ENCODE data around the gene PAWR. TPM values are rescaled to one million over a fixed set of nuclear protein-coding genes. Genes with fewer than 3 reads are reported as not detected.

Gene PAWR
- total RNA-seq, 1 experiment from 2014 or later: 204 TPM

DNA sequence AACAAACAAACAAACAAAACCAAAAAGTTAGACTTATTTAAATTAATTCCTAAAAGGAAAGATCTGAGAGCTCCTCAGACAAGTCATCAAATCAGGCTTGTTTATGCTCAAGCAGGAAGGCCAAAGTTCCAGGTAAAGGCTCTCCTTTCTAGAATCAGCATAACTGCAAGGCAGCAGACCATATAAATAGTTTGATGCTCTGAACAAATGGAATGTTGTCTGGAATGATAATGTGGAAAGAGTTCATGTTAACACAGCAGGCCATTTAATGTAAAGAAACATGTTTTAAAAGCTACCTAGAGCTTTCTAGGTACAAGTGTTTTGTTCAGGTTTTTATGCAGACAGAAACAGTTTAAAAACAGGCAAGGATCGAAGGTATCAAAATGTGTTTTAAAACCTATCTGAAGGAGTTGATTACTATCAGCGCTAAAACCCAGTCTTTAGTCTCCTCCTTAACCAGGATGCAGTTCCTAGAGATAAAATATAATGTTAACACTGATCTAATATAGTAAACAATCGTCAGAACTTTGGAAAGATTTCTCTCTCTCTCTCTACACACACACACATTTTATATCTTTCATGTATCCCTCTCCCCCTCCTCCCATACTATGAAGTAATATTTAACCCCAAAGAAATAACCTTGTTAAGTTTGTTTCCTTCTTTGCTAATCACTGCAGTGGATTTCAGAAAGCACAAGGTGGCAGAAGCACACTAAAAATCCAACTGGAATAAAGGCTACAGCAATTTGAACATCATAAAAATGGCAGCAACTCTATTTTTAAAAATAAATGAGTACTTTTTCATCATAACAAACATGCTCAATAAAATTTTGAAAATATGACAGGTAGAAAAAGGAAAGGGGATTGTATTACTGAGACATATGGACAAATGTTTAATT, 135.5 kb downstream of the PAWR start:
- Mint-ChIP-seq H3K4me3 (ENCODE audit: low read depth, unreplicated experiment) (no peak overlapping the region), H3K36me3 (ENCODE audit: insufficient read depth, unreplicated experiment) (peaks cover 52% of the 10 kb centered on the region), H3K27me3 (ENCODE audit: unreplicated experiment) (no peaks in the 10 kb centered on the region), H3K4me1 (ENCODE audit: low read depth, unreplicated experiment) (peaks cover 61% of the 10 kb centered on the region), H3K27ac (ENCODE audit: unreplicated experiment) (peak overlapping the region; percentile 59), H3K9me3 (ENCODE audit: low read depth, unreplicated experiment) (peaks cover 9% of the 10 kb centered on the region)
- TF ChIP-seq, protein P1, sequence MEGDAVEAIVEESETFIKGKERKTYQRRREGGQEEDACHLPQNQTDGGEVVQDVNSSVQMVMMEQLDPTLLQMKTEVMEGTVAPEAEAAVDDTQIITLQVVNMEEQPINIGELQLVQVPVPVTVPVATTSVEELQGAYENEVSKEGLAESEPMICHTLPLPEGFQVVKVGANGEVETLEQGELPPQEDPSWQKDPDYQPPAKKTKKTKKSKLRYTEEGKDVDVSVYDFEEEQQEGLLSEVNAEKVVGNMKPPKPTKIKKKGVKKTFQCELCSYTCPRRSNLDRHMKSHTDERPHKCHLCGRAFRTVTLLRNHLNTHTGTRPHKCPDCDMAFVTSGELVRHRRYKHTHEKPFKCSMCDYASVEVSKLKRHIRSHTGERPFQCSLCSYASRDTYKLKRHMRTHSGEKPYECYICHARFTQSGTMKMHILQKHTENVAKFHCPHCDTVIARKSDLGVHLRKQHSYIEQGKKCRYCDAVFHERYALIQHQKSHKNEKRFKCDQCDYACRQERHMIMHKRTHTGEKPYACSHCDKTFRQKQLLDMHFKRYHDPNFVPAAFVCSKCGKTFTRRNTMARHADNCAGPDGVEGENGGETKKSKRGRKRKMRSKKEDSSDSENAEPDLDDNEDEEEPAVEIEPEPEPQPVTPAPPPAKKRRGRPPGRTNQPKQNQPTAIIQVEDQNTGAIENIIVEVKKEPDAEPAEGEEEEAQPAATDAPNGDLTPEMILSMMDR (IDR thresholded peaks at IDR 0.05; ENCODE audit: unreplicated experiment): peak; percentile 61
- intact Hi-C loops (cut with micrococcal nuclease; ENCODE audit: unreplicated experiment): loop anchor here (1.0 to 10.0 kb wide), 4 partner anchors 138 to 720 kb away; no protein-coding TSS in a partner anchor
- CTCF ChIA-PET: interaction anchor here (0.9 kb wide), 1 partner anchor 539 kb away, joined by 3 read pairs; no protein-coding TSS in a partner anchor
- peak; percentile 44 for DNase-seq
- no TSS peak for BruUV-seq (replicated peaks)

DNA sequence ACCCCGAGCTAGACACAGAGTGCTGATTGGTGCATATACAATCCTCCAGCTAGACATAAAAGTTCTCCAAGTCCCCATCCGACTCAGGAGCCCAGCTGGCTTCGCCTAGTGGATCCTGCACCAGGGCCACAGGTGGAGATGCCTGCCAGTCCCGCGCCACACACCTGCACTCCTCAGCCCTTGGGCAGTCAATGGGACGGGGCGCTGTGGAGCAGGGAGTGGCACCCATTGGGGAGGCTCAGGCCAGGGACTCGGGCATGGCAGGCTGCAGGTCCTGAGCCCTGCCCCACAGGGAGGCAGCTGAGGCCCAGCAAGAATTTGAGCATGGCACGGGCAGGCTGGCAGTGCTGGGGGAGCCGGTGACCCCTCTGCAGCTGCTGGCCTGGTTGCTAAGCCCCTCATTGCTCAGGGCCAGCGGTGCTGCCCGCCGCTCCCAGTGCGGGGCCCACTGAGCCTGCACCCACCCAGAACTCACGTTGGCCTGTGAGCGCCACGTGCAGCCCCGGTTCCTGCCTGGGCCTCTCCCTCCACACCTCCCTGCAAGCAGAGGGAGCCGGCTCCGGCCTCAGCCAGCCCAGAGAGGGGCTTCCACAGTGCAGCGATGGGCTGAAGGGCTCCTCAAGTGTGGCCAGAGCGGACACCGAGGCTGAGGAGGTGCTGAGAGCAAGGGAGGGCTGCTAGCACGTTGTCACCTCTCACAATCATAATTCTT, 136.7 kb downstream of the PAWR start:
- H3K36me3 Mint-ChIP-seq (ENCODE audit: insufficient read depth, unreplicated experiment): peaks cover 56% of the 10 kb centered on the region

DNA sequence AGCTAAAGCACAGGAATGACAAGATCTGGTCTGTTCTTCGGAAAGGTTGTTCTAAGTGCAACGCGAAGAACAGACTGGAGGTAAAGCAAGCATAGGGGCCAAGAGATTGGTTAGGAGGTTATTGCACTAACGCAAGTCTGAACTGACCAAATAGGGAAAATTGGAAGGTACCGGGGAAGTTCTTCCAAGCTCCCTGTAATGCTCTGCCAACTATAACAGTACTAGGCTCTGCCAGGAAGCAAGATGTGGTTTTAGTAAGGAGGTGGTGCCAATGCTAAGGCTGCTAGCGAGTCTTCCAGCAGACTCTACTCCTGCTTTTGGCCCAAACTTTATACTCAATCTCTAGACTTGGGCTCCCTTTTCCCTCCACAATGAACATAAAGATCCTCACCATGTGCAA, 138.6 kb downstream of the PAWR start:
- Mint-ChIP-seq H3K27ac (ENCODE audit: unreplicated experiment) (peak overlapping the region; percentile 19), H3K4me3 (ENCODE audit: low read depth, unreplicated experiment) (no peak overlapping the region), H3K36me3 (ENCODE audit: insufficient read depth, unreplicated experiment) (peaks cover 57% of the 10 kb centered on the region), H3K4me1 (ENCODE audit: low read depth, unreplicated experiment) (peaks cover 68% of the 10 kb centered on the region), H3K9me3 (ENCODE audit: low read depth, unreplicated experiment) (peaks cover 12% of the 10 kb centered on the region), H3K27me3 (ENCODE audit: unreplicated experiment) (no peaks in the 10 kb centered on the region)
- no peak for DNase-seq
- CTCF ChIA-PET: no interaction called here
- intact Hi-C loops (cut with micrococcal nuclease; ENCODE audit: unreplicated experiment): loop anchor here (10.0 kb wide), 1 partner anchor 723 kb away; no protein-coding TSS in a partner anchor
- TF ChIP-seq, protein P1 (IDR thresholded peaks at IDR 0.05; ENCODE audit: unreplicated experiment): no peak
- no TSS peak for BruUV-seq (replicated peaks)

More for the DNA sequence above, 136.7 kb downstream of the PAWR start:
- no peak for DNase-seq
- no peak overlapping the region for H3K4me3 Mint-ChIP-seq (ENCODE audit: low read depth, unreplicated experiment)
- TF ChIP-seq, protein P1 (IDR thresholded peaks at IDR 0.05; ENCODE audit: unreplicated experiment): no peak
- BruUV-seq (replicated peaks): no TSS peak
- H3K9me3 Mint-ChIP-seq (ENCODE audit: low read depth, unreplicated experiment): peaks cover 12% of the 10 kb centered on the region
- no peak overlapping the region for H3K27ac Mint-ChIP-seq (ENCODE audit: unreplicated experiment)
- no peaks in the 10 kb centered on the region for H3K27me3 Mint-ChIP-seq (ENCODE audit: unreplicated experiment)
- CTCF ChIA-PET: no interaction called here
- intact Hi-C loops (cut with micrococcal nuclease; ENCODE audit: unreplicated experiment): loop anchor here (2.0 to 10.0 kb wide), 2 partner anchors 139 to 721 kb away; no protein-coding TSS in a partner anchor
- peaks cover 68% of the 10 kb centered on the region for H3K4me1 Mint-ChIP-seq (ENCODE audit: low read depth, unreplicated experiment)

DNA sequence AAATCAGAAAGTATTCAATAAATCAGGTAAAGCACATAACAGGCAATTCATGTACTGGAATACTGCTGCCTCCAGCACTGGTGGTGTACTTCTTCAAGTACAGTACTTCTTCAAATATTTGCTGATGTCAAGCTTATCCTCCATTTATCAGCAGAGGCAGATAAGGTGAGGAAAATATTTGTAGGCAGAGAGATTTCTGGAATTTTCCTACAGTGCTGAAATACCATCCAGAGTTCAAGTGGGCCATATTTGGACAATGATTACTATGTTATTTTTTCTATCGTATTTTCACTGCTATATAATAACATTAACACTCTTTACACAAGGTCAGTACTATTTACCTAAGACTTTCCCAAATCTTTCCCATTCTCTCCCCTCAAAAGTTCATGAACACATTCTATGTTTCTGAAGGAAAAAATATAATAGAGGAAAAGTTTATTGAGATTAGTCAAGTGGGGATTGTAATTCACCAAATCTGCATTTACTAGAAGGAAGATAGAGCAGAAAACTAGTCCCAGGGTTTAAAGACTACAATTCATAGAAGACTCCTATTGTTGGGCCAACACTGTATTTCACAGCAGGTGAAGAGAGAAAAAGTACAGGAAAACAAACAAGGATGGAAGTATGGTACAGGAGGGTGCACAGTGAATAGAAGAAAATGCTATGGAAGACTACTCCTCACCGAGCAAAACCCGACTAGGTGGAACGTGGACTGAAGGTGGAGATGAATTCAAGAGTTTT, 141.1 kb downstream of the PAWR start:
- Mint-ChIP-seq H3K4me1 (ENCODE audit: low read depth, unreplicated experiment) (peaks cover 70% of the 10 kb centered on the region), H3K27ac (ENCODE audit: unreplicated experiment) (peak overlapping the region; percentile 83), H3K4me3 (ENCODE audit: low read depth, unreplicated experiment) (no peak overlapping the region), H3K36me3 (ENCODE audit: insufficient read depth, unreplicated experiment) (peaks cover 54% of the 10 kb centered on the region), H3K9me3 (ENCODE audit: low read depth, unreplicated experiment) (peaks cover 12% of the 10 kb centered on the region), H3K27me3 (ENCODE audit: unreplicated experiment) (no peaks in the 10 kb centered on the region)
- TF ChIP-seq, protein P1 (IDR thresholded peaks at IDR 0.05; ENCODE audit: unreplicated experiment): no peak
- DNase-seq: no peak
- intact Hi-C loops (cut with micrococcal nuclease; ENCODE audit: unreplicated experiment): loop anchor here (10.0 kb wide), 1 partner anchor 725 kb away; no protein-coding TSS in a partner anchor
- CTCF ChIA-PET: interaction anchor here (1.0 kb wide), 1 partner anchor 130 kb away, joined by 8 read pairs; no protein-coding TSS in a partner anchor
- no TSS peak for BruUV-seq (replicated peaks)
